ENCODE measurements around the gene GOLGA6L4.
"Not testable (repeated sequence)": the region's sequence is repeated elsewhere in the genome, so short reads cannot be mapped to it uniquely, and the experiment has no call there.

- not testable (repeated sequence) for TF ChIP-seq CTCF, POLR2A (IDR thresholded peaks at IDR 0.05)
Observed at GRCh38 chr15:84192982-84193381, 42.6 kb upstream of the GOLGA6L4 start.
